ENCODE data around the gene ADM2.

ADM2 gene

GRCh38 chr22:50441428-50441993, 39.8 kb upstream of the ADM2 start:
- H3K4me3 ChIP-seq (ENCODE audit: low read length), result no peak overlapping the region
- DNase-seq (ENCODE audit: low read depth), result no peak
- TF ChIP-seq CTCF (conservative IDR thresholded peaks at IDR 0.05; ENCODE audit: low read depth, low read length), result no peak

- no peak for TF ChIP-seq CTCF (conservative IDR thresholded peaks at IDR 0.05; ENCODE audit: low read depth, low read length)
- no peak for DNase-seq (ENCODE audit: low read depth)
Measured at GRCh38 chr22:50443197-50443596, 38.1 kb upstream of the ADM2 start.

GRCh38 chr22:50443801-50444625, 37.3 kb upstream of the ADM2 start:
- TF ChIP-seq CTCF (conservative IDR thresholded peaks at IDR 0.05; ENCODE audit: low read depth, low read length), result no peak
- DNase-seq (ENCODE audit: low read depth), result no peak
- no peak overlapping the region for H3K4me3 ChIP-seq (ENCODE audit: low read length)

More at GRCh38 chr22:50443197-50443596, 38.1 kb upstream of the ADM2 start:
- H3K4me3 ChIP-seq (ENCODE audit: low read length), result no peak overlapping the region

GRCh38 chr22:50444663-50445062, 36.7 kb upstream of the ADM2 start:
- peak; percentile 14 for DNase-seq (ENCODE audit: low read depth)
- no peak overlapping the region for H3K4me3 ChIP-seq (ENCODE audit: low read length)
- no peak for TF ChIP-seq CTCF (conservative IDR thresholded peaks at IDR 0.05; ENCODE audit: low read depth, low read length)

GRCh38 chr22:50445071-50445879, 36.1 kb upstream of the ADM2 start:
- H3K4me3 ChIP-seq (ENCODE audit: low read length), result no peak overlapping the region
- no peak for TF ChIP-seq CTCF (conservative IDR thresholded peaks at IDR 0.05; ENCODE audit: low read depth, low read length)
- no peak for DNase-seq (ENCODE audit: low read depth)

- no peak for DNase-seq (ENCODE audit: low read depth)
- H3K4me3 ChIP-seq (ENCODE audit: low read length), result no peak overlapping the region
Measured at GRCh38 chr22:50445880-50446707, 35.2 kb upstream of the ADM2 start.

More at GRCh38 chr22:50445880-50446707, 35.2 kb upstream of the ADM2 start:
- TF ChIP-seq CTCF (conservative IDR thresholded peaks at IDR 0.05; ENCODE audit: low read depth, low read length), result no peak

All from retinal pigment epithelial cell (primary cell).